ENCODE results near the gene JTB. TPM values are rescaled to one million over a fixed set of nuclear protein-coding genes. Genes with fewer than 3 reads are reported as not detected.

Gene JTB
- total RNA-seq, 4 donors from 2014 or later = 145 to 213 (median 182) TPM

DNA sequence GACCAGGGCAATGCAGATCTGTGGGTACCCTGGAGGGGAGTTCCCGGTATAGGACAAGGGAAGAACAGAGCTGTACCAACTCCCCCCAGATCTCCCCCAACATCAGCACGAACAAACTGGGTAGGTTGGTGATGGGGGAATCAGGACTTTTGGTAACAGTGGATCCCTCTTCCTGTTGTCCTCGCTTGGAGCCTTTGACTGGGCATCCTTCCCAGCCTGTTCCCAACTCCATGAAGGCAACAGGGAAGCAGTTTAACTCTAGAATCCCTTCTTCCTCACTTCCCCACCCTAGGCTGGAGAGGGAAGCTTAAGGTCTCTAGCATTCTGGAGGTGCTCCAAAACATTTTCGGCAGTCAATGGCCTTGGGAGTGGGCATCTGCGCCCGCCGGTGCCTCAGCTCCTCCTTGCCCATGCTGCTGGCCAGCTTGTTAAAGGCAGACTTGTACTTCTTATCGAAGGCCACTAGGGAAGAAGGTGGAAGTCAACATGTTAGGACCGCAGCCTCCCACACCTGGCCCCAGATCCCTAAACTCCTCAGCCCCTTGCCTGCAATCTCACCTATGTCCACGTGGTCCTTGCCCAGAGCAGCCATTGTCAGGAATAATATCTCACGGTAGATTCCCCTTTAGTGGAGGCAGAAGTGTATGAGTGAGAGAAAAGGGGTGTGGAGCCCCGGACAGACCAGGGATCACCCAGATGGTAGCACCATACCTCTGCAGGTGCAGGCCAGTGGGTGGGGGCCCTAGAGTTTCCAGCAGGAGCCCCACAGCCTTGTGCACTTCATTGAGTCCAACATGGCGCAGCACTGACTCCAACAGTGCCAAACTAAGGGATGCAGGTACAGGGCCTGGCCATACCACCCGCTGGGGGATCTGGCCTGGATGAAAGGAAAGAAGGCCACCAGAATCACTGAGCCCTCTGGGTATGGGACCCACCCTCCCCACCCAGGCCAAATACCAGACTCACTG lies 47.2 kb downstream of the JTB start:
- TF ChIP-seq, protein P1, sequence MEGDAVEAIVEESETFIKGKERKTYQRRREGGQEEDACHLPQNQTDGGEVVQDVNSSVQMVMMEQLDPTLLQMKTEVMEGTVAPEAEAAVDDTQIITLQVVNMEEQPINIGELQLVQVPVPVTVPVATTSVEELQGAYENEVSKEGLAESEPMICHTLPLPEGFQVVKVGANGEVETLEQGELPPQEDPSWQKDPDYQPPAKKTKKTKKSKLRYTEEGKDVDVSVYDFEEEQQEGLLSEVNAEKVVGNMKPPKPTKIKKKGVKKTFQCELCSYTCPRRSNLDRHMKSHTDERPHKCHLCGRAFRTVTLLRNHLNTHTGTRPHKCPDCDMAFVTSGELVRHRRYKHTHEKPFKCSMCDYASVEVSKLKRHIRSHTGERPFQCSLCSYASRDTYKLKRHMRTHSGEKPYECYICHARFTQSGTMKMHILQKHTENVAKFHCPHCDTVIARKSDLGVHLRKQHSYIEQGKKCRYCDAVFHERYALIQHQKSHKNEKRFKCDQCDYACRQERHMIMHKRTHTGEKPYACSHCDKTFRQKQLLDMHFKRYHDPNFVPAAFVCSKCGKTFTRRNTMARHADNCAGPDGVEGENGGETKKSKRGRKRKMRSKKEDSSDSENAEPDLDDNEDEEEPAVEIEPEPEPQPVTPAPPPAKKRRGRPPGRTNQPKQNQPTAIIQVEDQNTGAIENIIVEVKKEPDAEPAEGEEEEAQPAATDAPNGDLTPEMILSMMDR (IDR thresholded peaks at IDR 0.05) = no peak
- TF ChIP-seq POLR2AphosphoS5 (IDR thresholded peaks at IDR 0.05) (no peak), POLR2A (IDR thresholded peaks at IDR 0.05) (no peak), EP300 (IDR thresholded peaks at IDR 0.05) (no peak)
- Histone ChIP-seq H3K36me3 (peaks cover 46% of the 10 kb centered on the region), H3K9me3 (no peaks in the 10 kb centered on the region), H3K27ac (no peak overlapping the region), H3K27me3 (no peaks in the 10 kb centered on the region), H3K4me1 (peaks cover 7% of the 10 kb centered on the region), H3K4me3 (no peak overlapping the region)
- WGBS = 90% methylated on average over 13 of the region's 14 CpGs
- DNase-seq (ENCODE audit: low spot score in 2 of 2) = no peak

DNA sequence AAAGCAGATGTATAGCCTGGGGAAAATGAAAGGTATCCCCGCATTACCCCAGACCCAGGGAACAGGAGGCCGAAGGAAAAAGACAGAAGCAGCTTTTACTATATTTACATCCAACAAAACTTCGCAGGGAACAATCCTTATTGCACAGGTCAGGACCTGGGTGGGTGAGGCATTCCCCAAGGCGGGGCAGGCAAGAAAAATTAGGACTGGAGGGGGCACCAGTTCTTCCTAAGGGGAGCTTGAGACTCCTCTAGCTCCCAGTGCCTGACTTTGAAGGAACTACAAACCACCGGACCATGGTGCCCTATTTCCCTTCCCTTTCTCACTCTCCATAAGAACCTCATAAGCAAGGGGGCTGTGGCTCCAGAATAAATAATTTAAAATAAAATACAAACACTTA lies 48.0 kb downstream of the JTB start:
- Histone ChIP-seq H3K27me3 (no peaks in the 10 kb centered on the region), H3K9me3 (no peaks in the 10 kb centered on the region), H3K4me3 (no peak overlapping the region), H3K4me1 (peaks cover 7% of the 10 kb centered on the region), H3K36me3 (peaks cover 38% of the 10 kb centered on the region), H3K27ac (no peak overlapping the region)
- WGBS = 87% methylated on average over 5 of the region's 5 CpGs
- TF ChIP-seq EP300 (IDR thresholded peaks at IDR 0.05) = no peak
- TF ChIP-seq POLR2AphosphoS5 (IDR thresholded peaks at IDR 0.05) = no peak
- TF ChIP-seq, protein P1 (IDR thresholded peaks at IDR 0.05) = no peak
- TF ChIP-seq POLR2A (IDR thresholded peaks at IDR 0.05) = no peak
- no peak for DNase-seq (ENCODE audit: low spot score in 2 of 2)

DNA sequence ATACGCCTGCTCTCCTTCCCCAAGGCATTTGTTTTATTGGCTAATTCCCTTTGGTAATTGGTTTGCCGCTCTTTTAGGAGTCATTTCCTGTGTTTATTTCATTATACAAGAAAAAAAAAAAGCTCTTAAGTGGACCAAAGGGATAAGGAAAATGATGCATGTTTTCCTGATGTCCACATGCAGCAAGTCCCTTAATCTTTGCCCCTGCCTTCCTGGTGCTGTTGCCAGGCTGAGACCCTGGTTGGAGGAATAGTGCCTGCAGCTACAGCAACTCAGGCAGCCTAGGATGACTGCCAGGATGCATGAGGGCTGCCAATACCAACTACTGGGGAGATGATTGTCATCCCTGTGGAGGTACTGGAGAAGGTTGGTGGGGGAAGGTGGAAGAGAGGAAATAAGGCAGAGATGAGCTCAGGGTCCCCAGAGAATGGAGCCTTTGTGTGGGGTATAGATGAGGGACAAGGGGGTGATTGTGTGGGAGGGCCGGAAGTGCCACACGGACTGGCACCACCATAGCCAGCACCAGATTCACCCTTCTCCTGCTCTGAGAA lies 48.6 kb downstream of the JTB start:
- H3K27ac ChIP-seq = no peak overlapping the region
- TF ChIP-seq, protein P1 (IDR thresholded peaks at IDR 0.05) = no peak
- TF ChIP-seq EP300 (IDR thresholded peaks at IDR 0.05) (no peak), POLR2A (IDR thresholded peaks at IDR 0.05) (no peak), POLR2AphosphoS5 (IDR thresholded peaks at IDR 0.05) (no peak)
- H3K9me3 ChIP-seq = no peaks in the 10 kb centered on the region
- DNase-seq (ENCODE audit: low spot score in 2 of 2) = no peak
- 52% methylated on average over 4 of the region's 4 CpGs for WGBS
- H3K27me3 ChIP-seq = no peaks in the 10 kb centered on the region
- no peak overlapping the region for H3K4me3 ChIP-seq
- H3K4me1 ChIP-seq = peaks cover 11% of the 10 kb centered on the region
- peaks cover 33% of the 10 kb centered on the region for H3K36me3 ChIP-seq

DNA sequence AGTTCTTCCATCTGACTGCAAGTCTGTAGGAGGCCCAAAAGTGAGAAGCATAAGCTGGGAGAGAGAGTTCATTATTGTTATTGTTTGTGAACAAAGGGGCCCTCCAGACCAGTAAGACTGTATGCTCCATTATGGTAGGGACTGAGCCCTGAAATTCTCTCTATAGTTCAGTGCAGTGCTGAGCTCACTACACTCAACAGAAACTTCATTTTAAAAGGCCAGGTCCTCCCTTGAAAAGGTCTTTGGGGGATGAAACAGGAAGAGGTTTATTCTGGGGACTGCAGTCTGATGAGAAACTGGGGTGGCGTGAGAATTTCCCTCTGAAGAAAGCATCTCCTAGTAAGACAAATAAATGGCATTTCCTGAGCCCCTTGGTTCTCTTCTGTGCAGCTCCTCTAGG lies 49.2 kb downstream of the JTB start:
- Histone ChIP-seq H3K4me1 (peaks cover 16% of the 10 kb centered on the region), H3K9me3 (no peaks in the 10 kb centered on the region), H3K4me3 (no peak overlapping the region), H3K36me3 (peaks cover 27% of the 10 kb centered on the region), H3K27ac (no peak overlapping the region), H3K27me3 (no peaks in the 10 kb centered on the region)
- WGBS = 76% methylated on average over 1 of the region's 1 CpG
- DNase-seq (ENCODE audit: low spot score in 2 of 2) = no peak
- TF ChIP-seq, protein P1 (IDR thresholded peaks at IDR 0.05) = no peak
- no peak for TF ChIP-seq EP300 (IDR thresholded peaks at IDR 0.05)
- TF ChIP-seq POLR2A (IDR thresholded peaks at IDR 0.05) = no peak
- TF ChIP-seq POLR2AphosphoS5 (IDR thresholded peaks at IDR 0.05) = no peak

DNA sequence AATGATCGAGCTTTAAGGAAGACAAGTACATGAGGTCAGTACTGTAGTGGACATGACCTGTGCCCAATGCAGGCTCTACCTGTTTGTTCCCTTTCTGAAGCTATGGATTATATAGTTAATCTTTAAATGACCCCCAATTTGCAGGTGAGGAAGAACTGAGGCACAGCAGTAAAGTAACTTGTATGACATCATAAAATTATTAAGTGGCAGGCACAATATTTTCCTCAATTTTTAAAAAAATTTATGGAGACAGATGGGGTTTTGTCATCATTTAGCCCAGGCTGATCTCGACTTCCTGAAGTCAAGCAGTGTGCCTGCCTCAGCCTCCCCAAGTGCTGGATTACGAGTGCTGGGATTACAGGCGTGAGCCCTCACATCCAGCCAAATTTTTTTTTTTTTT lies 51.1 kb downstream of the JTB start:
- no peak for TF ChIP-seq EP300 (IDR thresholded peaks at IDR 0.05)
- TF ChIP-seq POLR2A (IDR thresholded peaks at IDR 0.05) = no peak
- no peak for TF ChIP-seq POLR2AphosphoS5 (IDR thresholded peaks at IDR 0.05)
- TF ChIP-seq, protein P1 (IDR thresholded peaks at IDR 0.05) = no peak
- Histone ChIP-seq H3K27ac (no peak overlapping the region), H3K4me3 (no peak overlapping the region), H3K9me3 (no peaks in the 10 kb centered on the region), H3K36me3 (peaks cover 12% of the 10 kb centered on the region), H3K27me3 (no peaks in the 10 kb centered on the region), H3K4me1 (peaks cover 21% of the 10 kb centered on the region)
- no peak for DNase-seq (ENCODE audit: low spot score in 2 of 2)
- 82% methylated on average over 4 of the region's 4 CpGs for WGBS
